Measurements from ENCODE around the gene ATG2A. TPM values are rescaled to one million over a fixed set of nuclear protein-coding genes. Genes with fewer than 3 reads are reported as not detected.

ATG2A gene
- total and polyA plus RNA-seq, 9 of the 15 experiments (the other 6 are each of a cell fraction or from before 2014, with no cell fraction given): 0.25 to 45.9 (median 5.2) TPM

GRCh38 chr11:64923944-64924909, 7.2 kb upstream of the ATG2A start, which contains the start of gene PPP2R5B (continued):
- no peak for TF ChIP-seq ARID3B (CRISPR knock-in tag; IDR thresholded peaks at IDR 0.05; ENCODE audit: borderline replicate concordance)
- TF ChIP-seq, protein P1, sequence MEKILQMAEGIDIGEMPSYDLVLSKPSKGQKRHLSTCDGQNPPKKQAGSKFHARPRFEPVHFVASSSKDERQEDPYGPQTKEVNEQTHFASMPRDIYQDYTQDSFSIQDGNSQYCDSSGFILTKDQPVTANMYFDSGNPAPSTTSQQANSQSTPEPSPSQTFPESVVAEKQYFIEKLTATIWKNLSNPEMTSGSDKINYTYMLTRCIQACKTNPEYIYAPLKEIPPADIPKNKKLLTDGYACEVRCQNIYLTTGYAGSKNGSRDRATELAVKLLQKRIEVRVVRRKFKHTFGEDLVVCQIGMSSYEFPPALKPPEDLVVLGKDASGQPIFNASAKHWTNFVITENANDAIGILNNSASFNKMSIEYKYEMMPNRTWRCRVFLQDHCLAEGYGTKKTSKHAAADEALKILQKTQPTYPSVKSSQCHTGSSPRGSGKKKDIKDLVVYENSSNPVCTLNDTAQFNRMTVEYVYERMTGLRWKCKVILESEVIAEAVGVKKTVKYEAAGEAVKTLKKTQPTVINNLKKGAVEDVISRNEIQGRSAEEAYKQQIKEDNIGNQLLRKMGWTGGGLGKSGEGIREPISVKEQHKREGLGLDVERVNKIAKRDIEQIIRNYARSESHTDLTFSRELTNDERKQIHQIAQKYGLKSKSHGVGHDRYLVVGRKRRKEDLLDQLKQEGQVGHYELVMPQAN (IDR thresholded peaks at IDR 0.05; ENCODE audit: borderline replicate concordance): 0 out of 2 replicates have a peak, but pooled peaks have one; percentile 38
- peak; percentile 83 for TF ChIP-seq GMEB1 (CRISPR knock-in tag; IDR thresholded peaks at IDR 0.05)
- no peak for TF ChIP-seq TCF7L2 (IDR thresholded peaks at IDR 0.05; ENCODE audit: low read depth, low read length)
- no peak for TF ChIP-seq MXD1 (CRISPR knock-in tag; IDR thresholded peaks at IDR 0.05; ENCODE audit: borderline replicate concordance, poor library complexity, severe bottlenecking)
- no peak for TF ChIP-seq ZNF780A (CRISPR knock-in tag; IDR thresholded peaks at IDR 0.05)
- peak; percentile 94 for TF ChIP-seq HCFC1 (IDR thresholded peaks at IDR 0.05; ENCODE audit: low read depth, low read length)
- TF ChIP-seq ZNF146 (CRISPR knock-in tag; IDR thresholded peaks at IDR 0.05; ENCODE audit: unreplicated experiment): no peak
- no peak for TF ChIP-seq SFPQ (IDR thresholded peaks at IDR 0.05; ENCODE audit: low read depth, low read length)
- TF ChIP-seq ELF1 (tag; IDR thresholded peaks at IDR 0.05): peak; percentile 88
- no peak for TF ChIP-seq RUNX1 (IDR thresholded peaks at IDR 0.05; ENCODE audit: low read depth)
- TF ChIP-seq DMBX1 (CRISPR knock-in tag; IDR thresholded peaks at IDR 0.05; ENCODE audit: borderline replicate concordance): 0 out of 2 replicates have a peak, but pooled peaks have one; percentile 33
- no peak for TF ChIP-seq PTBP1 (IDR thresholded peaks at IDR 0.05; ENCODE audit: low read depth, low read length)
- no peak for TF ChIP-seq MLX (CRISPR knock-in tag; conservative IDR thresholded peaks at IDR 0.05)
- TF ChIP-seq ZNF263 (CRISPR knock-in tag; IDR thresholded peaks at IDR 0.05; ENCODE audit: borderline replicate concordance): peak; percentile 29; the same call in 1 of the 2 replicates
- TF ChIP-seq POLR2AphosphoS2 (IDR thresholded peaks at IDR 0.05; ENCODE audit: low read length): no peak
- no peak for TF ChIP-seq ZNF644 (tag; IDR thresholded peaks at IDR 0.05; ENCODE audit: low read depth)

Data from K562 (cell line).